GM10248 (cell line): Measurements from ENCODE around the gene PALM.

ENCODE experiments used
- CTCF ChIA-PET: fragments of 300-600 bp; sonication (Branson Sonifier 250); formaldehyde crosslinking; extraction: SDS; loops from one replicate; lab custom pipeline; 2021; ENCODE audit warnings: antibody characterized with exemption; lab: Yijun Ruan, JAX
- POLR2A ChIA-PET: fragments of 350-650 bp; sonication (Branson Sonifier 250); formaldehyde crosslinking; extraction: SDS; loops from one replicate; lab custom pipeline; 2020; ENCODE audit warnings: antibody characterized with exemption; lab: Yijun Ruan, JAX
- DNase-seq: peaks from one replicate; pipeline ENCODE4 v3.0.0; 2012; ENCODE audit errors: extremely low spot score
- CTCF ChIP-seq: IDR thresholded peaks from 2 replicates; pipeline ENCODE4 v1.5.1; 2012; ENCODE audit warnings: mild to moderate bottlenecking, low read depth; ENCODE audit errors: extremely low read depth, missing control alignments, control extremely low read depth

PALM gene

GRCh38 chr19:711254-711653 is 2.5 kb downstream of the PALM start:
- CTCF ChIA-PET: no interaction called here
- no peak for DNase-seq
- POLR2A ChIA-PET: interaction anchor here (0.6 kb wide), 1 partner anchor 227 kb away, joined by 6 read pairs; no protein-coding TSS in a partner anchor
- no peak for TF ChIP-seq CTCF

GRCh38 chr19:715347-715746 is 6.6 kb downstream of the PALM start:
- ChIA-PET POLR2A (no interaction called here), CTCF (interaction anchor here (1.4 kb wide), 1 partner anchor 14 kb away, joined by 3 read pairs; no protein-coding TSS in a partner anchor)
- no peak for TF ChIP-seq CTCF
- no peak for DNase-seq

- ChIA-PET CTCF (interaction anchor here (0.9 to 1.2 kb wide), 2 partner anchors 16 to 20 kb away, joined by 3 read pairs; no protein-coding TSS in a partner anchor), POLR2A (no interaction called here)
- no peak for TF ChIP-seq CTCF
- no peak for DNase-seq
Measured at GRCh38 chr19:718251-718951, 9.7 kb downstream of the PALM start.

- CTCF ChIA-PET: no interaction called here
- DNase-seq: no peak
- POLR2A ChIA-PET: no interaction called here
- TF ChIP-seq CTCF: no peak
Measured at GRCh38 chr19:718991-719512, 10.3 kb downstream of the PALM start.

- POLR2A ChIA-PET: no interaction called here
- no peak for TF ChIP-seq CTCF
- CTCF ChIA-PET: no interaction called here
- DNase-seq: no peak
Measured at GRCh38 chr19:719636-720344, 11.1 kb downstream of the PALM start.

- no peak for TF ChIP-seq CTCF
- CTCF ChIA-PET: interaction anchor here (0.9 kb wide), 1 partner anchor 13 kb away, joined by 3 read pairs; no protein-coding TSS in a partner anchor
- no peak for DNase-seq
- POLR2A ChIA-PET: no interaction called here
Measured at GRCh38 chr19:720345-721160, 11.8 kb downstream of the PALM start.
